Fibroblast of lung (primary cell): Measurements from ENCODE around the gene AGRP. TPM values are rescaled to one million over a fixed set of nuclear protein-coding genes. Genes with fewer than 3 reads are reported as not detected.

Source experiments
- DNase-seq, 2 donors: peaks; one replicate each; pipeline versions ENCODE4 v3.0.0 to v3.0.0-alpha.2; 2010; ENCODE audit warnings: low read depth in 2 of 2
- H2AFZ ChIP-seq: 2 replicates; pipeline ENCODE4 v1.5.1; 2012; ENCODE audit warnings: low read length, control low read depth, inconsistent platforms
- H3K27ac ChIP-seq: 2 replicates; pipeline ENCODE4 v1.5.1; 2011; ENCODE audit warnings: low read length, control low read depth; ENCODE audit not compliant: insufficient read depth
- H3K27me3 ChIP-seq: 2 replicates; pipeline ENCODE4 v1.5.1; 2011; ENCODE audit warnings: mild to moderate bottlenecking, low read length; ENCODE audit not compliant: control insufficient read depth, insufficient read depth
- H3K36me3 ChIP-seq: 2 replicates; pipeline ENCODE4 v1.5.1; 2011; ENCODE audit warnings: low read length; ENCODE audit not compliant: control insufficient read depth, insufficient read depth
- H3K4me1 ChIP-seq: 2 replicates; pipeline ENCODE4 v1.5.1; 2011; ENCODE audit warnings: low read length; ENCODE audit not compliant: control insufficient read depth, insufficient read depth; ENCODE audit errors: extremely low read depth
- H3K4me2 ChIP-seq: 2 replicates; pipeline ENCODE4 v1.5.1; 2011; ENCODE audit warnings: low read length, control low read depth; ENCODE audit not compliant: insufficient read depth; ENCODE audit errors: extremely low read depth
- H3K4me3 ChIP-seq, 4 experiments: fragments of 200-600 bp in 1 of 4; sonication (generic) in 1 of 4; replicated peaks in 1 of 4; 2 replicates each; pipeline ENCODE4 v1.5.1; 2011 to 2016; ENCODE audit warnings: low read length in 4 of 4, low read depth in 3 of 4, mild to moderate bottlenecking in 3 of 4, control low read depth in 2 of 4, inconsistent platforms in 1 of 4, mixed read lengths in 1 of 4; ENCODE audit not compliant: insufficient read depth in 1 of 4; ENCODE audit errors: control extremely low read depth in 1 of 4
- H3K79me2 ChIP-seq: 2 replicates; pipeline ENCODE4 v1.5.1; 2012; ENCODE audit warnings: mild to moderate bottlenecking, low read length, inconsistent platforms; ENCODE audit not compliant: control insufficient read depth, insufficient read depth
- H3K9ac ChIP-seq: 2 replicates; pipeline ENCODE4 v1.5.1; 2011; ENCODE audit warnings: mild to moderate bottlenecking, low read length, control low read depth; ENCODE audit not compliant: insufficient read depth
- H3K9me3 ChIP-seq: 2 replicates; pipeline ENCODE4 v1.5.1; 2012; ENCODE audit warnings: low read depth, low read length; ENCODE audit not compliant: control insufficient read depth, insufficient read depth
- H4K20me1 ChIP-seq: 2 replicates; pipeline ENCODE4 v1.5.1; 2011; ENCODE audit warnings: low read length; ENCODE audit not compliant: control insufficient read depth, insufficient read depth; ENCODE audit errors: extremely low read depth
- EZH2 ChIP-seq: IDR thresholded peaks from 2 replicates; pipeline ENCODE4 v1.5.1; 2012; ENCODE audit warnings: low read length, control low read depth, mild to moderate bottlenecking; ENCODE audit errors: missing control alignments
- polyA plus RNA-seq, 2 donors: library from polyadenylated mRNA; depleted of rRNA in 1 of 2; stranded (reverse) in 1 of 2; unstranded in 1 of 2; fragments of >200 nt; gene quantifications; 2 replicates each; pipeline ENCODE4 v1.2.1, GENCODE V29; 2011 to 2012; ENCODE audit warnings: missing spikeins in 1 of 2
- total RNA-seq: library from RNA; depleted of rRNA; stranded (reverse); fragments of >200 nt; gene quantifications from 2 replicates; pipeline ENCODE4 v1.2.1, GENCODE V29; 2014
- TF ChIP-seq, protein P1 (sequence below), 2 donors: IDR thresholded peaks in 1 of 2; conservative IDR thresholded peaks in 1 of 2; 1 replicate in 1 of 2; 2 replicates in 1 of 2; pipeline ENCODE4 v1.5.1; 2011 to 2012; ENCODE audit warnings: low read length in 2 of 2, control low read depth in 1 of 2, inconsistent platforms in 1 of 2, low read depth in 1 of 2, mild to moderate bottlenecking in 1 of 2

AGRP gene
- total and polyA plus RNA-seq, 2 donors (not counting 1 experiment from before 2014, with no cell fraction given) = not detected

DNA sequence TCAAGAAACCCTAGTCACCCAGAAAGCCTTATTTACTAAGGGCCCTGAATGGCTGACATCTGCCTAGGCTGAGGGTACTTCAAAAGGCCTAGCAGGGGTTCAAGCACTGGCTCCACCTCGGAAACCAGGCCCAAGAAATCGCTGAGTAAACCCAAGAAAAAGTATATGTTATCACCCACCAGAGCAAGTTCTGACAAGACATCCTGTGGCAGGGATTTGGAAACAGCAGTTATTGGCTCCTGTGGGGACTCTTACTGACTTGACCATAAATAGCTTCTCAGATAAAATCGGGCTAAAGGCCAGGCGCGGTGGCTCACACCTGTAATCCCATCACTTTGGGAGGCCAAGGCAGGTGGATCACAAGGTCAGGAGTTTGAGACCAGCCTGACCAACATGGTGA, 14.6 kb downstream of the AGRP start:
- Histone ChIP-seq H3K9me3 (no peaks in the 10 kb centered on the region), H3K27me3 (no peaks in the 10 kb centered on the region), H3K36me3 (no peaks in the 10 kb centered on the region), H3K27ac (no peak overlapping the region), H4K20me1 (peaks cover 4% of the 10 kb centered on the region), H2AFZ (no peak overlapping the region), H3K4me1 (peaks cover 7% of the 10 kb centered on the region), H3K4me2 (no peak overlapping the region), H3K4me3 (no peak overlapping the region), H3K79me2 (peaks cover 41% of the 10 kb centered on the region), H3K9ac (no peak overlapping the region)
- no peak for DNase-seq
- no peak for TF ChIP-seq EZH2
- TF ChIP-seq, protein P1, sequence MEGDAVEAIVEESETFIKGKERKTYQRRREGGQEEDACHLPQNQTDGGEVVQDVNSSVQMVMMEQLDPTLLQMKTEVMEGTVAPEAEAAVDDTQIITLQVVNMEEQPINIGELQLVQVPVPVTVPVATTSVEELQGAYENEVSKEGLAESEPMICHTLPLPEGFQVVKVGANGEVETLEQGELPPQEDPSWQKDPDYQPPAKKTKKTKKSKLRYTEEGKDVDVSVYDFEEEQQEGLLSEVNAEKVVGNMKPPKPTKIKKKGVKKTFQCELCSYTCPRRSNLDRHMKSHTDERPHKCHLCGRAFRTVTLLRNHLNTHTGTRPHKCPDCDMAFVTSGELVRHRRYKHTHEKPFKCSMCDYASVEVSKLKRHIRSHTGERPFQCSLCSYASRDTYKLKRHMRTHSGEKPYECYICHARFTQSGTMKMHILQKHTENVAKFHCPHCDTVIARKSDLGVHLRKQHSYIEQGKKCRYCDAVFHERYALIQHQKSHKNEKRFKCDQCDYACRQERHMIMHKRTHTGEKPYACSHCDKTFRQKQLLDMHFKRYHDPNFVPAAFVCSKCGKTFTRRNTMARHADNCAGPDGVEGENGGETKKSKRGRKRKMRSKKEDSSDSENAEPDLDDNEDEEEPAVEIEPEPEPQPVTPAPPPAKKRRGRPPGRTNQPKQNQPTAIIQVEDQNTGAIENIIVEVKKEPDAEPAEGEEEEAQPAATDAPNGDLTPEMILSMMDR (conservative IDR thresholded peaks at IDR 0.05 in 1 of 2, IDR thresholded peaks at IDR 0.05 in 1 of 2; ENCODE audit: low read depth in 1 of 2, low read length in 2 of 2) = no peak

DNA sequence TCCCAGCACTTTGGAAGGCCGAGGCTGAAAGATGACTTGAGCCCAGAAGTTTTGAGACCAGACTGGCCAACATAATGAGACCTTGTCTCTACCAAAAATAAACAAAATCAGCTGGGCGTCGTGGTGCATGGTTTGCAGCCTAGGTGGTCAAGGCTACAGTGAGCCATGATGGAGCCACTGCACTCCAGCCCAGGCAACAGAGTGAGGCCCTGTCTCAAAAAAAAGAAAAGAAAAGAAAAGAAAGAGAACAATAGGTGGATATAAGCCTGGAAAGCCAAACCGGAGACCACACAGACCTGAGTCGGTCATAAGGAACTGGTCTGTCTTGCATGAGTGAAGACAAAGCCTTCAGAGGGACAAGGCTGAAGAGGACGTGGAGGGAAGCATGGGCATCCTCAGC, 16.8 kb downstream of the AGRP start:
- Histone ChIP-seq H2AFZ (no peak overlapping the region), H3K9ac (no peak overlapping the region), H3K36me3 (no peaks in the 10 kb centered on the region), H3K27ac (no peak overlapping the region), H3K4me2 (no peak overlapping the region), H3K4me1 (peaks cover 7% of the 10 kb centered on the region), H3K4me3 (no peak overlapping the region), H4K20me1 (peaks cover 2% of the 10 kb centered on the region), H3K79me2 (peaks cover 39% of the 10 kb centered on the region), H3K9me3 (no peaks in the 10 kb centered on the region), H3K27me3 (no peaks in the 10 kb centered on the region)
- DNase-seq = no peak
- TF ChIP-seq EZH2 = no peak
- TF ChIP-seq, protein P1 (conservative IDR thresholded peaks at IDR 0.05 in 1 of 2, IDR thresholded peaks at IDR 0.05 in 1 of 2; ENCODE audit: low read depth in 1 of 2, low read length in 2 of 2) = no peak

DNA sequence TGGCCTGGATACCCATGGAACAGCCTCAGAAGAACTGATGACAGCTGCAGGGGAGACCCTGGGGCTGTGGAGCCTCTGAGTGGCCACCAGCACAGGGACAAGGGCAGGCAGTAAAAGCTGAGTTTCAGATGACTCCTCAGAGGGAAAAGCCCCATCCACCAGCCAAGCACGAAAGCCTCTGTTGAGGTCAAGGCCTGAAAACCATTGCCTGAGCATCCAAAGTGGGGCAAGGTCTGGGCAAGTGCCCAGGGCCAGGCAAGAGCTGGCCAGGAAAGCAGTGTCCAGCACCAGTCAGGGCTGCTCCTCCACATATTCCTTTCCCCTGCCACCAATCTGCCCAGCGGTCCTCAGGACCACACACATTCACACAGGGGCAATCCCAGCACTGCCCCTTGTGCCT, 18.8 kb downstream of the AGRP start:
- no peak for TF ChIP-seq EZH2
- TF ChIP-seq, protein P1 (conservative IDR thresholded peaks at IDR 0.05 in 1 of 2, IDR thresholded peaks at IDR 0.05 in 1 of 2; ENCODE audit: low read depth in 1 of 2, low read length in 2 of 2) = no peak
- Histone ChIP-seq H4K20me1 (no peaks in the 10 kb centered on the region), H3K27me3 (no peaks in the 10 kb centered on the region), H2AFZ (no peak overlapping the region), H3K4me2 (no peak overlapping the region), H3K36me3 (peaks cover 2% of the 10 kb centered on the region), H3K4me3 (no peak overlapping the region), H3K9ac (no peak overlapping the region), H3K79me2 (peaks cover 40% of the 10 kb centered on the region), H3K27ac (no peak overlapping the region), H3K9me3 (no peaks in the 10 kb centered on the region), H3K4me1 (peaks cover 9% of the 10 kb centered on the region)
- DNase-seq = no peak
